Ishikawa (cell line): ENCODE measurements around the gene RELT.

Source experiments
- CEBPB ChIP-seq: IDR thresholded peaks from 2 replicates; pipeline ENCODE4 v1.6.1; 2012
- CREB1 ChIP-seq: IDR thresholded peaks from 2 replicates; pipeline ENCODE4 v1.6.1; 2012; ENCODE audit warnings: low read depth
- EP300 ChIP-seq: IDR thresholded peaks from 2 replicates; pipeline ENCODE4 v1.6.1; 2012; ENCODE audit warnings: borderline replicate concordance
- MAX ChIP-seq: IDR thresholded peaks from 2 replicates; pipeline ENCODE4 v1.6.1; 2012
- NFIC ChIP-seq: IDR thresholded peaks from 2 replicates; pipeline ENCODE4 v1.6.1; 2012
- RAD21 ChIP-seq: IDR thresholded peaks from 2 replicates; pipeline ENCODE4 v1.6.1; 2012; ENCODE audit warnings: low read depth
- TEAD4 ChIP-seq: IDR thresholded peaks from 2 replicates; pipeline ENCODE4 v1.6.1; 2012
- TF ChIP-seq, protein P1 (sequence below): IDR thresholded peaks from 2 replicates; pipeline ENCODE4 v1.6.1; 2012; ENCODE audit warnings: low read depth, mild to moderate bottlenecking
- TF ChIP-seq, protein P2 (sequence below): IDR thresholded peaks from 2 replicates; pipeline ENCODE4 v1.6.1; 2012

DNA sequence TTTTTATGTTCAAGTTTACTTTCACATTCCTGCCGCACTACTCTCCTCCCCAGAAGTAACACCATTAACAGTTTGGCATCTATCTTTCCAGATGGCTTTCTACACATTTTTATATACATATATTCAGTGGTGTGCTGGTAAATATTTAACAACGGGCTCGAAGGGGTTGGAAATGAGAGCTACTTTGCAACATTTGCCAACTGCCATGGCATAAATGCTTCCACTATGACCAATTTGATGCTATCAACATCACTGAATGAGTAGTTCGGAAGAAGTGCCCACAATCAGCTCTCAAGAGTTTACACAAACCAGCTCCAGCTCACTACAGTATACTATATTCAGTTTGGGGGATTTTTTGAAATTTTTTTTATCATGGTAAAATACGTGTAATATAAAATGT lies 55.2 kb downstream of the RELT start:
- no peak for TF ChIP-seq EP300
- TF ChIP-seq, protein P1, sequence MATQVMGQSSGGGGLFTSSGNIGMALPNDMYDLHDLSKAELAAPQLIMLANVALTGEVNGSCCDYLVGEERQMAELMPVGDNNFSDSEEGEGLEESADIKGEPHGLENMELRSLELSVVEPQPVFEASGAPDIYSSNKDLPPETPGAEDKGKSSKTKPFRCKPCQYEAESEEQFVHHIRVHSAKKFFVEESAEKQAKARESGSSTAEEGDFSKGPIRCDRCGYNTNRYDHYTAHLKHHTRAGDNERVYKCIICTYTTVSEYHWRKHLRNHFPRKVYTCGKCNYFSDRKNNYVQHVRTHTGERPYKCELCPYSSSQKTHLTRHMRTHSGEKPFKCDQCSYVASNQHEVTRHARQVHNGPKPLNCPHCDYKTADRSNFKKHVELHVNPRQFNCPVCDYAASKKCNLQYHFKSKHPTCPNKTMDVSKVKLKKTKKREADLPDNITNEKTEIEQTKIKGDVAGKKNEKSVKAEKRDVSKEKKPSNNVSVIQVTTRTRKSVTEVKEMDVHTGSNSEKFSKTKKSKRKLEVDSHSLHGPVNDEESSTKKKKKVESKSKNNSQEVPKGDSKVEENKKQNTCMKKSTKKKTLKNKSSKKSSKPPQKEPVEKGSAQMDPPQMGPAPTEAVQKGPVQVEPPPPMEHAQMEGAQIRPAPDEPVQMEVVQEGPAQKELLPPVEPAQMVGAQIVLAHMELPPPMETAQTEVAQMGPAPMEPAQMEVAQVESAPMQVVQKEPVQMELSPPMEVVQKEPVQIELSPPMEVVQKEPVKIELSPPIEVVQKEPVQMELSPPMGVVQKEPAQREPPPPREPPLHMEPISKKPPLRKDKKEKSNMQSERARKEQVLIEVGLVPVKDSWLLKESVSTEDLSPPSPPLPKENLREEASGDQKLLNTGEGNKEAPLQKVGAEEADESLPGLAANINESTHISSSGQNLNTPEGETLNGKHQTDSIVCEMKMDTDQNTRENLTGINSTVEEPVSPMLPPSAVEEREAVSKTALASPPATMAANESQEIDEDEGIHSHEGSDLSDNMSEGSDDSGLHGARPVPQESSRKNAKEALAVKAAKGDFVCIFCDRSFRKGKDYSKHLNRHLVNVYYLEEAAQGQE, result no peak
- no peak for TF ChIP-seq MAX
- TF ChIP-seq RAD21, result no peak
- no peak for TF ChIP-seq NFIC
- TF ChIP-seq, protein P2, sequence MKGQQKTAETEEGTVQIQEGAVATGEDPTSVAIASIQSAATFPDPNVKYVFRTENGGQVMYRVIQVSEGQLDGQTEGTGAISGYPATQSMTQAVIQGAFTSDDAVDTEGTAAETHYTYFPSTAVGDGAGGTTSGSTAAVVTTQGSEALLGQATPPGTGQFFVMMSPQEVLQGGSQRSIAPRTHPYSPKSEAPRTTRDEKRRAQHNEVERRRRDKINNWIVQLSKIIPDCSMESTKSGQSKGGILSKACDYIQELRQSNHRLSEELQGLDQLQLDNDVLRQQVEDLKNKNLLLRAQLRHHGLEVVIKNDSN, result no peak
- TF ChIP-seq CREB1, result no peak
- no peak for TF ChIP-seq CEBPB
- no peak for TF ChIP-seq TEAD4
